IPS-18c (cell line): Measurements from ENCODE around the gene DNAH11.
"Not testable (repeated sequence)": the region's sequence is repeated elsewhere in the genome, so short reads cannot be mapped to it uniquely, and the experiment has no call there.

ENCODE experiments used
- H3K4me3 ChIP-seq: 2 replicates; pipeline ENCODE4 v1.7.0; 2013; ENCODE audit warnings: low read depth, mild to moderate bottlenecking, low read length, moderate library complexity; ENCODE audit not compliant: insufficient read depth
- H3K9me3 ChIP-seq: one replicate; pipeline ENCODE4 v1.6.1; 2013; ENCODE audit warnings: mild to moderate bottlenecking, low read length, moderate library complexity; ENCODE audit not compliant: control insufficient read depth, insufficient read depth

DNAH11 gene

DNA sequence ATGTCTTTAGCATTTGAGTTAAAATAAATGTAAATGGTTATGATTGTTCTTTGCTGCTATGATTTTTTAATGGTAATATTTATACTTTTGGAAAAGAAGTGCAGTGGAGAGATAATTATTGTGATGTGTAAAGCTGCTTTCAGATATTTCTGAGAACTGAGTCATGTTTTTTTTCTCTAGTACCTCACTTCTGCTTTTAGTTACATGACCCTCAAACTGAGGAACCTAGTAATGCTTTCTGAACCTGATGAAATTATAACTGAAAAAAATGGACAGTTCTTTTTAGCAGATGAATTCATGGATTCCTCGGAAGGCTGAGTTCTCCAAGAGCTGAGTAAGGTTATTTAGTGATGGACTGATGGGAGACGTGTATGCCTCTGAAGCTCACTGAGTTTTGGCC lies 235.1 kb downstream of the DNAH11 start:
- H3K9me3 ChIP-seq, result no peaks in the 10 kb centered on the region
- no peak overlapping the region for H3K4me3 ChIP-seq

DNA sequence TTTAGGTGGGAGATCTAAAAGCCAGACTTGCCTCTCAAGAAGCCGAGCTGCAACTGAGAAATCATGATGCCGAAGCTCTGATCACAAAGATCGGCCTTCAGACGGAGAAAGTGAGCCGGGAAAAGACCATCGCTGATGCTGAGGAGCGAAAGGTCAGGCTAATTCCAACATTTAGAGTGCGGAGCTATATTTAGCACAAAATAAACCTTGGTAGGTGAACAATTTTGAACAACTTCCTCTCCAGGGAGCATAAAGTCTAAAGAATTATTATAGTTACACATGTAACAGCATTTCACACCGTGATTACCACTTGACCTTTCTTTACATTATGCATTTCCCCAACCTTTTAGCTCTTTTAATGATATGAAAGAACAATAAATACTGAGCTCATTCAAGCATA lies 236.1 kb downstream of the DNAH11 start:
- no peak overlapping the region for H3K4me3 ChIP-seq
- H3K9me3 ChIP-seq, result no peaks in the 10 kb centered on the region

DNA sequence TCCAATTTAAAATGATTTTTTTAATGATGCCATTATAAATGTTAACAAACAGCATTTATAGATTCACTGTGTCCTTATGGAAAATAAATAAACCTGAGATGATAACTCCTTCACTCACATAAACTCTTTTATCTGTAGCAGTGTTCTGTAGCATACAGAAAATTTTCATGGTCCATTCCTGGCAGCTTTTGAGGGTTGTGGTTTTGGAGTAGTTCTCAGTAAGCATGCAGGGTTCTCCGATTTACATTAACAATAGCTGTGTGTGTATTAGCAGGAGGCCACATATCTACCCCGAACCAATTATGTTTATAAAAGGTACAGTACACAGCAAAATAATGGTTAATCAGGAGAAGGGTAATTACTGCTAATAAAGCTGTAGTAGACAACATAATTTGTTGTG lies 240.2 kb downstream of the DNAH11 start:
- H3K9me3 ChIP-seq, result no peaks in the 10 kb centered on the region
- no peak overlapping the region for H3K4me3 ChIP-seq

DNA sequence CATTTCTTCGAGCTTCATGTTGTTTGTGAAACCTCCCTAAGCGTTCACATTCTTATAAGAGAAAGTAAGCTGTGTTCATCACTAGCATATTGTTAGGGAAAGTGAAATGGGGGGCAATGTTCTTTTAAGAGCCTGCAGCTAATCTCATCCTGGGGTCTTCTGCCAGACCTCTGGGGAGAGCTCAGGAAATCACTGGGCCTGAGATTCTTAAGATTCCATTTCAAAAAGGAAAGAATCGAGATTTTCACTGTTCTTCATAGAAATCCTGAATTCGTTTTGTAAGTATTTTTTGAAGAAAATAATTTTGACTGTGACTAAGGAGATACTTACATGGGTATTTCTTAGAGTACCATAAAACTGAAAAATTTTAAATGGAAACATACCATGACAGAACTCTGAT lies 242.2 kb downstream of the DNAH11 start:
- H3K9me3 ChIP-seq, result no peaks in the 10 kb centered on the region
- H3K4me3 ChIP-seq, result no peak overlapping the region

DNA sequence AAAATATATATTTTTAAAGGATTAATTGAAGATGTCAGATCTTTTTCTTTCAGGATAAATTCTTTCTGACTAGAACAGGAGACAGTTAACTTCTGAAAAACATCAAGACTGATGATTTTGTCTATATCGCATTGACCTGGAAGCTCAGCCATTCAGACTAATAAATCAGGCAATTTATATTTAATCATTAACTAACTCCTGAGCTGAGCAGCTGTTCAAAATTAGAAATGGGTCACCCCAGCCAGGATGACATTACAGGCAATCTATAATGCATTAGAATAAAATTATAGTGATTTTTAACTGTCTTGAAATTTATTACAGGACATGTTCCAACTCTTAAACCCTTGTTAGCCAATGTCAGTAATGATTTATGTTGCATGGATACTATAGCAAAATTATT lies 263.0 kb downstream of the DNAH11 start:
- H3K4me3 ChIP-seq, result no peak overlapping the region
- H3K9me3 ChIP-seq, result no peaks in the 10 kb centered on the region

DNA sequence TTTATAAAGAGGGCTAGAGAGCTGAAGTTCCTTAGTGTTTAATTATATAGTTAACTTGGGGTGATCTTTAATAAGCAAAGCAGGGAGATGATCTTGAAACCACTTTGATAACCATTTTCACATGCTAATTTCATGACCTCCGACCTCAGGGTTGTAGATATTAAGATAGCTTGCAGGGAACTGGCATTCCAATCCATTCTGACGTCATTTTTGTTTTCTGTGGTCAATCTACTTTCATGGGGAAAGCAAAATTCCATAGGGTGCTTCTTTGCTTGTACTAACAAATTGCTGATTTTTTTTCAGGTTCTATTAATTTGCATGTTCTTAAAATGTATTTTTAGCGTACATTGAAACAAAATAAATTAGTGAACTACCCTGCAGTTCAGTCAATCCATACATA lies 263.5 kb downstream of the DNAH11 start:
- H3K4me3 ChIP-seq, result no peak overlapping the region
- no peaks in the 10 kb centered on the region for H3K9me3 ChIP-seq

DNA sequence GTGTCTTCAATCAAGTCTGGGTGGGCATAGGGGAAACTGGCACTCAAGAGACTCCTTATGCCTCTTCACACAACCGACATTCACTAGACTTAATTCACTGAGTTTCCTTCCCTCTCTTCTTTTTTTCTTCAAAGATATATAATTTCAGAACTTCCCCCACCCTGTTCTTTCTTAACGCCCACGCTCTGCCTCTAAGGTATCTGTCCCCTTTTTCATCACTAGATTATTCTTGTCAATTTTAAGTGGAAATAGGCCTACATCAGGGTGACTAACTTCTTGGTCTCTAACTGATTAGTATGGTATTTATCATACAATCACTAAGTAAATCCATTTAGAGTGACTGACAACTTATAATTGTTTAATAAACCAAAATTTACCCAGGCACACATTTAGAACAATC lies 276.2 kb downstream of the DNAH11 start:
- no peak overlapping the region for H3K4me3 ChIP-seq
- no peaks in the 10 kb centered on the region for H3K9me3 ChIP-seq

DNA sequence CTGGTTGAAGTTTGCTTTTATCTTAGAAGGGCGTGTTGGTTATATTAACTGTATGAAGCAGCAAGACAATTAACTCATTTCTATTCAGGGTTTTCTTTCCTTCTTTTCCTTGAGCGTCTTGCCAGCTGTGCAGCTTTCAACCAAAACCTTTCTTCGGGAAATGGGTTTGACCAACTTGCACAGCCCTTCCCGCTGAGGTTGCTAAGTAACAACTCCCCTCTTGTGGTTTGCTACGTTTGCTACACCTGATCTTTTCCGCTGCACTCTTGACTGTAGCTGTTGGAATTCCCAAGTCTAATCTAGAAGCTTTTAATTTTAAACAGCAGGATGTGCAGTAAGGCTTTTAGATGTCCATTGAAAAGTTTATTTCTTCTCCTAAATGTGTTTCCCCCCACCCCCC lies 286.0 kb downstream of the DNAH11 start:
- Histone ChIP-seq H3K4me3 (no peak overlapping the region), H3K9me3 (no peaks in the 10 kb centered on the region)

DNA sequence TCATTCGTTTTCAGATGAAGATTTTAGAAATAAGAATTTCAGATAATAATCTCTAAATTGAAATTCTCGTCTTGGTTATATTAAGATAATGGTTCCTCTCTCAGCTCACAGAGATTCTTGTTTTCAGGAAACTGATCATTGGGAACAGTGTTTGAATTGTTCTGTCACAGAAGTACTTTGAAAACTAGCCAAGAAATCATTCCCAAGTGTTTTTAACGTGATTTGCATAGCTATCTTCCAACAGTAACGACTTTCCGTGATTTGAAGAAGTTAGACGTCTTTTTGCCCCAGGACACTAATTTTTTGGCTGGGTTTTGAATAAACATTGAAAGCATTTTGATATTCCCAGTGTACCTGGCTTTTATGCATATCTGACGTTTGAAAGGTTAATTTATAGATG lies 286.9 kb downstream of the DNAH11 start:
- Histone ChIP-seq H3K4me3 (no peak overlapping the region), H3K9me3 (no peaks in the 10 kb centered on the region)

DNA sequence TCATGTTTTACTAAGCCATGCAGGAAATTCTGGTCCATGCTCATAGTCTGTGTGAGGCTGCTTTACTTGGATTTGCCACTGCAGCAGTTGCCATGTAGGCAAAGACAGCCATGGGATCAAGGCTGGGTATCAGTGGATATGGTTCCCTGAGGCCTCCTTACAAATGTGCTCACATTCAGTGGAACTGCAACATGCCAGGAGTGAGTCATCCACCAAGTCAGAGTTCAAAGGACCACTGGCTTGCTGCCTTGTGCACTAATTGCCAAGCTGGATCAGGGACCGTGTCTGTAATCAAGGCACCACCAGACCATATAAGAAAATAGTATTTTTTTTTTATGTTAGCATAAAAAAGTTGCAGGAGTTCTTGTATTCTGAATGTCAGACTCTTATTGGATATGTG lies 301.9 kb downstream of the DNAH11 start:
- Histone ChIP-seq H3K9me3 (no peaks in the 10 kb centered on the region), H3K4me3 (no peak overlapping the region)

DNA sequence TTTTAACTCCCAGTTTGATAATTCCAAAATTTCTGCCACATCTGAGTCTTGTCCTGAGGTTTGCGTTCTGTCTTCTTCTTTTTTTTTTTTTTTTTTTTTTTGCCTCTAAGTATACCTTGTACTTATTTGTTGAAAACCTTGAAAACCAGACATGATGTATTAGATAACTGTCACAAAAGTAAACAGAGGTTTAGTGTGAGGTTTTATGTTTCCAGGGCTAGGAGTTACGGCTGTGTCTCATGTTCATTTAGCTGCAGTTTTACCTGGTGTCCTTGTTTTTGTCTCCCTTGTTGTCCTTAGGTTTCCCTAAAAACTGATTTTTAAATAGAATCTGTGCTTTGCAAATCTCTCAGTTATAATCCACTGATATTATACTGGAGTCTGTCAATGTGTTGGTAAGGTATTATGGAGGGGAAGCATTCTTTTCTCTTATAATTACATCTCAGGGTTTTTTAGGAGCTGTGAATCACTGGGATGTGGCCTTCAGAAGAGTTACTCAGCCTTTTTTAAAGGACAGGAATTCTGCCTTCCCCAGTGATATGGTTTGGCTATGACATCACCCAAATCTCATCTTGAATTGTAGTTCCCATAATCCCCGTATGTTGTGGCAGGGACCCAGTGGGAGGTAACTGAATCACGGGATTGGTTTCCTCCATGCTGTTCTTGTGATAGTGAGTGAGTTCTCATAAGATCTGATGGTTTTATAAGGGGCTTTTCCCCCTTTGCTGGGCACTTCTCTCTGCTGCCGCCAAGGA lies 307.9 kb downstream of the DNAH11 start:
- no peak overlapping the region for H3K4me3 ChIP-seq
- H3K9me3 ChIP-seq, result no peaks in the 10 kb centered on the region

DNA sequence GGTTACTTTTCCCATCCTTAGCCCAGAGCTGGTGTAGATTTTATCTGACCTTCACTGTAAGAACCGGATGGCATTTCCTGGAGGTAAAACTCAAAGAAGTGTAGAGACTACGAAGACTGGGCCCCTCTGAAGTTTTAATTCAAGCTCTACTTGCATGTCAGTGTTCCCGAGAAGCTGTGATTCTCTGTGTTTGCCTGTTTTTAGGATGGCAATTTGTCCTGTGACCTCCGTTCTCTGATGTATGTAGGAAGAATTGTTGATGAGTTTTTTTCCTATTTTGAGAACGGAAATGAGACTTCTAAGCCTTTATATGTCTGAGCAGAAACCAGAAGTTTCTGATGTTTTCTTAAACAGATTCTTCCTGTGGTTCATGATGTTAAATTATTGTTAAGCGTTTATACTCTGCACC lies 308.7 kb downstream of the DNAH11 start:
- H3K4me3 ChIP-seq, result no peak overlapping the region
- H3K9me3 ChIP-seq, result no peaks in the 10 kb centered on the region

DNA sequence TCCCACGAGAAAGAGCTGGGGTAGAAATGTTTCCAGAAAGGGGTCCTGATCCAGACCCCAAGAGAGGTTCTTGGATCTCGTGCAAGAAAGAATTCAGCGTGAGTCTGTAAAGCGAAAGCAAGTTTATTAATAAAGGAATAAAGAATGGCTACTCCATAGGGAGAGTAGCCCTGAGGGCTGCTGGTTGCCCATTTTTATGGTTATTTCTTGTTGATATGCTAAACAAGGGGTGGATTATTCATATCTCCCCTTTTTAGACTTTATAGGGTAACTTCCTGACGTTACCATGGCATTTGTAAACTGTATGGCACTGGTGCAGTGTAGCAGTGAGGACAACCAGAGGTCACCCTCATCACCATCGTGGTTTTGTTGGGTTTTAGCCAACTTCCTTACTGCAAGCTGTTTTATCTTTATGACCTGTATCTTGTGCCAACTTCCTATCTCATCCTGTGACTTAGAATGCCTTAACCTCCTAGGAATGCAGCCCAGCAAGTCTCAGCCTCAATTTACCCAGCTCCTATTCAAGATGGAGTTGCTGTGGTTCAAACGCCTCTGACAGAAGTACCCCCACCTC lies 322.9 kb downstream of the DNAH11 start:
- H3K9me3 ChIP-seq, H3K4me3 ChIP-seq: not testable (repeated sequence)

DNA sequence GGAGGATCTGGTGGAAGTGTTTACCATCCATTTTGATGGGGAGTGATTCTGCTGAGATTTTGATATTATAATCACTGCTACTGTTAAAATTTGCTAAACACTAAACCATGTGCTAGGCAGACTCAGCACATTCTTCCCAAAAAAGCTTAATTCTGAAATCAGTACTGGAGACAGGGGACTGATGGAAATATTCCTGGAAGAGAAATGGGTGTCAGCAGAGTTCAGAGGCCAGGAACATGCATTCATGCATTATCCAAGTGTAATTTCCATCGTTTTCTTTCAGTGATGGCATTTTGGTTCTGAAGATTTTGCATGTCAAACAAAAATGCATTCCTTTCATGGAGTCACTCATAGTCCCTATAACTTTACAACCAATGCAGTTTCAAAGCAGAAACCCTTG lies 323.9 kb downstream of the DNAH11 start:
- H3K4me3 ChIP-seq, result no peak overlapping the region
- no peaks in the 10 kb centered on the region for H3K9me3 ChIP-seq

DNA sequence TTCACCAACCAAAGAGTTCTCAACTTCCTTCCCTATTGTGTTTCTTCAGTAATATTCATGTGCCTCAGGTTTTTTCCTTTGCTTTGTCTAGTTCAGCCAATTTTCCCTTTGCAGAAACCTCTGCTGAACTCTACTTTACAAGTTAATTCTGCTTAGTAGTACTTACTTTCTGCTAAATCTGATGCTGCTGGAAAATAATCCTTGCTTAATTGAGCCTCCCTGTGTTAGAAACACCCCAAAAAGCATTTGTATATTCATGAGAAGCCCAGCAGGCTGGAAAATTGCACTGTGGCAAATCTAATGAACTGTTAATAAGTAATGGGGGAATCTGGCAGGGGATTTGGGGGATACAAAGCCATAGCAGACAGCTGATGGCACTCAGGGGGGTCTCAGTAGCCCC lies 324.4 kb downstream of the DNAH11 start:
- H3K9me3 ChIP-seq, result no peaks in the 10 kb centered on the region
- no peak overlapping the region for H3K4me3 ChIP-seq

DNA sequence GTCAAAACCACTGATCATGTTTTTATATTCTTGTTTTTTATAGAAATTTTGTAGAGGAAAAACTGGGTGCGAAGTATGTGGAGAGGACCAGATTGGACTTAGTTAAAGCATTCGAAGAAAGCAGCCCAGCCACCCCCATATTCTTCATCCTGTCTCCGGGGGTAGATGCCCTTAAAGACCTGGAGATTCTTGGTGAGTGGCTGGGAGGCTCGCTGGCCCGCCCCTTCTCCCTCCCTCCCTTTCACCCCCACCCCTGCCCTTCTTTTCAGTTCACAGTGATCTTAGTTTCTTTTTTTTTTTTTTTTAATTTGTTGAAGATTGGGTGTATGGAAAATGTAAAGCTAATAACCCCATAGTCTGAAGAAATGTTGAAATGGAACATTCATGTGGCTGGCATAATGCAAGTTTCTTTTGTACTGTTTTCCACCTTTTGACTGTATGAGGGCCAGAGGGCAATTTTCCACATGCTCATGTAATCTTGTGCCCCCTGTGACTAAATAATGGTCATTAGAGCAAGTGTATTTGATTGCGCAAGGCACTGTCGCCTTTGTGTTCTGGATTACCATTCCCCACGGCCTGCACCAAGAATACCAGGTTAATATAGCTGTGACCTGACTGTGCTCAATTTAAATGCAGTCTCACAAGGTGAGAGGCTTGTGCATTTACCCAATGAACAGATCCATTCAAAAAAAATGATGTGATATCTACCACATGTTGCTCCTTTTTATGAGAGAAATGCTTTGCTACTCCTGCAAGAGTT lies 325.2 kb downstream of the DNAH11 start:
- Histone ChIP-seq H3K4me3 (no peak overlapping the region), H3K9me3 (no peaks in the 10 kb centered on the region)

DNA sequence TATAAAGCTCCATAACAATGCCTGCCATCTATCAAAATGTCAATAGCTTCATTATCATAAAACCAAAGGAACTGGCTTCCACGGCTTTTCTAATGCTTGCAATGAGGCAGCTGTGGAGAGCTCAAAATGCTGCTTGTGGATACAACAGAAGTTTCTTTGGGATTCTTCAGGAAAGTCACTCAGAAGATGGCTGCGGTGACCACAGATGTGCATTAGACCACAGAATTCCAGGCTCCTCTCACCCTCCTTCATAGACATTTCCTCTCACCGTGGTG lies 325.7 kb downstream of the DNAH11 start:
- H3K9me3 ChIP-seq, result no peaks in the 10 kb centered on the region
- no peak overlapping the region for H3K4me3 ChIP-seq

DNA sequence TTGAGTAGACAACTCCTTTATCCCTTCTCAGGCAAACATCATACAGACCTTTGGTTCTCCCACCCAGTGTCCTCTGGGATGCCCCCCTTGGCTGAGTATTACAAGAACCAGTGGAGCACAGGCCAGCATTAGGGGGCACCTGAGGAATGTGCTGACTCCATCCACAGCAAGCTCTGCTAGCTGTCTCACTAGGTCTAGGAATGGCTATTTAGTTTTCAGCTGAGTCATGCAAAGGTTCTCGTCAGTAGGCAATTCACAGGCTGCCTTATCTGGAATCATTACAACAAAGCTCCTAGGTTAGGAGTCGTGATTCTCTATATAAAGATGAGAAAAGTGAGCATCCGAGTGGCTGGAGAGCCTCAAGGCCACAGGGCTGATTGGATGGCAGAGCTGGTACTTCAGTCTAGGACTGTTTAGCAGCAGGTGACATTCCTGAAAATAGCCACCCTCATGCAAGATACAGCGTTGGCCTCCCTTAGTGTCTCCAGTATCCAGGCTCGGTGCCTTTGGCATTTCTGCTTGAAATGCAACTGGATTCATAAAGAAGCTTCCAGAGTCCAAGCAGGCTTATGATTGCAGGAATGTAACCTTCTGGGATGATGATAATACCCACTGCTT lies 327.1 kb downstream of the DNAH11 start:
- H3K4me3 ChIP-seq, result no peak overlapping the region
- no peaks in the 10 kb centered on the region for H3K9me3 ChIP-seq
